ENCODE data around the gene LNPEP. TPM values are rescaled to one million over a fixed set of nuclear protein-coding genes. Genes with fewer than 3 reads are reported as not detected.

Gene LNPEP
- total and polyA plus RNA-seq, 2 experiments from 2014 or later, result 7.3 to 20.1 TPM

DNA sequence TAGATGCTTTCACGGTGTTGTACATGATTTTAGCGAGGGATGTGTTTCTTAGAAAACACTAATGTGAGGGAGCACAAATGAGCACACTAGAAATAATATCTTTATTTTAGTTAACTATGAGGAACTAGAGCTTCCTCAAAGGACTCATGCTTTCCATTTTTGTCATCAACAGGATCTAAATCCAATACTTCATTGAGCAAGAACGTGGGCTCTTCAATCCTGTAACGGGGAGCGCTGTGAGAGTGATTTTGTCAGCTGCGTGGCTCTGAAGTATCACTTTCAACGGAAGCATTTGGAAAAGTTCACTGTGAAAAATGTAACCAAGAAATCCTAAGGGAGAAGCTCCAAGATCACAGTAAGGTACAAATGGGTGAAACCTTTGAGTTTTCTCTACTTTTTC lies 113.3 kb downstream of the LNPEP start:
- in situ Hi-C loops (cut with MboI), result no loop called here

GRCh38 chr5:97056263-97056662 lies 120.4 kb downstream of the LNPEP start:
- Histone ChIP-seq H3F3A (ENCODE audit: insufficient read depth) (no peaks in the 10 kb centered on the region), H3K27ac (no peak overlapping the region), H3K36me3 (ENCODE audit: low read depth) (no peaks in the 10 kb centered on the region), H3K9me2 (ENCODE audit: insufficient read depth) (no peaks in the 10 kb centered on the region), H3K9ac (no peak overlapping the region), H2AFZ (no peak overlapping the region), H3K27me3 (replicated peaks; ENCODE audit: insufficient read depth) (peaks cover 50% of the 10 kb centered on the region), H3K9me3 (ENCODE audit: low read depth) (no peaks in the 10 kb centered on the region), H3K4me3 (no peak overlapping the region), H3K79me2 (ENCODE audit: insufficient read depth) (no peaks in the 10 kb centered on the region), H4K20me1 (ENCODE audit: insufficient read depth) (no peaks in the 10 kb centered on the region), H3K4me1 (ENCODE audit: insufficient read depth) (no peaks in the 10 kb centered on the region), H3K4me2 (ENCODE audit: unreplicated experiment) (no peak overlapping the region)
- in situ Hi-C loops (cut with MboI), result no loop called here
- 88 to 93% methylated on average over 1 of the region's 1 CpG for WGBS, 2 experiments (ENCODE audit: low coverage in 1 of 2, low lambda C conversion rate in 2 of 2, missing lambda C conversion rate in 2 of 2)
- no peak for TF ChIP-seq EZH2 (IDR thresholded peaks at IDR 0.05; ENCODE audit: insufficient read depth, poor library complexity, severe bottlenecking)
- no peak for TF ChIP-seq EZH2phosphoT487 (IDR thresholded peaks at IDR 0.05; ENCODE audit: insufficient read depth, low read depth)
- no peak for DNase-seq

More for the DNA sequence above, 113.3 kb downstream of the LNPEP start:
- Histone ChIP-seq H3K4me2 (ENCODE audit: unreplicated experiment) (no peak overlapping the region), H3K4me3 (no peak overlapping the region), H2AFZ (no peak overlapping the region), H3K27ac (no peak overlapping the region), H4K20me1 (ENCODE audit: insufficient read depth) (no peaks in the 10 kb centered on the region), H3F3A (ENCODE audit: insufficient read depth) (no peaks in the 10 kb centered on the region), H3K9me2 (ENCODE audit: insufficient read depth) (no peaks in the 10 kb centered on the region), H3K9me3 (ENCODE audit: low read depth) (no peaks in the 10 kb centered on the region), H3K79me2 (ENCODE audit: insufficient read depth) (no peaks in the 10 kb centered on the region), H3K36me3 (ENCODE audit: low read depth) (no peaks in the 10 kb centered on the region), H3K4me1 (ENCODE audit: insufficient read depth) (peaks cover 5% of the 10 kb centered on the region; the same call in 1 of the 2 replicates), H3K27me3 (replicated peaks; ENCODE audit: insufficient read depth) (peaks cover 33% of the 10 kb centered on the region; the same call in 1 of the 2 replicates), H3K9ac (no peak overlapping the region)
- TF ChIP-seq EZH2 (IDR thresholded peaks at IDR 0.05; ENCODE audit: insufficient read depth, poor library complexity, severe bottlenecking), result no peak
- TF ChIP-seq EZH2phosphoT487 (IDR thresholded peaks at IDR 0.05; ENCODE audit: insufficient read depth, low read depth), result no peak
- WGBS, 2 experiments (ENCODE audit: low coverage in 1 of 2, low lambda C conversion rate in 2 of 2, missing lambda C conversion rate in 2 of 2), result 79 to 81% methylated on average over 7 of the region's 7 CpGs
- DNase-seq, result no peak

DNA sequence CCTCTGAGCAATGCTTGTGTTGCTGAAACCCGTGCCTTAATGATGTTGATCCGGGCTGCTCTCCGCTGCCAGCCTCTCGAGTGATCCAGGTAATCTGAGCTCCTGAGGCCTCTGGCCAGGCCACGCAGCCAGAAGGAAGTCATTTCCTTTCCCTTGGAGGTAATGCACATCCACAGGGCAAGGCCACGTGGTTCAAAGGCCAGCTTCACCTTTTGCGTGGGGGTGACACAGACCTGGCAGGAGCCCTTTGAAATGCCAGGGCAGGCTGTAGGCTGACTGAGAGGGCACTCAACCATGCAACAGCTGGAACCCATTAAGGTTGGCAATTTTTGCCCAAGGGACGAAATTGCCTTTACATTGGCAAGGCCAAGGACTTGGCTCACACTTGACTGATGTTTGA lies 126.2 kb downstream of the LNPEP start:
- DNase-seq, result no peak
- Histone ChIP-seq H3K36me3 (ENCODE audit: low read depth) (no peaks in the 10 kb centered on the region), H3K9ac (no peak overlapping the region), H3K9me3 (ENCODE audit: low read depth) (no peaks in the 10 kb centered on the region), H3K4me3 (no peak overlapping the region), H2AFZ (no peak overlapping the region), H3K4me2 (ENCODE audit: unreplicated experiment) (no peak overlapping the region), H3K79me2 (ENCODE audit: insufficient read depth) (no peaks in the 10 kb centered on the region), H3K9me2 (ENCODE audit: insufficient read depth) (no peaks in the 10 kb centered on the region), H3K4me1 (ENCODE audit: insufficient read depth) (no peaks in the 10 kb centered on the region; the same call in 1 of the 2 replicates), H4K20me1 (ENCODE audit: insufficient read depth) (no peaks in the 10 kb centered on the region), H3K27ac (no peak overlapping the region), H3K27me3 (replicated peaks; ENCODE audit: insufficient read depth) (peaks cover 25% of the 10 kb centered on the region), H3F3A (ENCODE audit: insufficient read depth) (no peaks in the 10 kb centered on the region)
- WGBS, 2 experiments (ENCODE audit: low coverage in 1 of 2, low lambda C conversion rate in 2 of 2, missing lambda C conversion rate in 2 of 2), result 72 to 79% methylated on average over 8 of the region's 8 CpGs
- in situ Hi-C loops (cut with MboI), result no loop called here
- TF ChIP-seq EZH2 (IDR thresholded peaks at IDR 0.05; ENCODE audit: insufficient read depth, poor library complexity, severe bottlenecking) (no peak), EZH2phosphoT487 (IDR thresholded peaks at IDR 0.05; ENCODE audit: insufficient read depth, low read depth) (no peak)

- 26 to 32% methylated on average over 1 of the region's 1 CpG for WGBS, 2 experiments (ENCODE audit: low coverage in 1 of 2, low lambda C conversion rate in 2 of 2, missing lambda C conversion rate in 2 of 2)
- no peak for TF ChIP-seq EZH2 (IDR thresholded peaks at IDR 0.05; ENCODE audit: insufficient read depth, poor library complexity, severe bottlenecking)
- no peak for TF ChIP-seq EZH2phosphoT487 (IDR thresholded peaks at IDR 0.05; ENCODE audit: insufficient read depth, low read depth)
- no peak overlapping the region for H3K4me3 ChIP-seq
- H3K9me2 ChIP-seq (ENCODE audit: insufficient read depth), result no peaks in the 10 kb centered on the region
- in situ Hi-C loops (cut with MboI), result no loop called here
- no peak overlapping the region for H3K4me2 ChIP-seq (ENCODE audit: unreplicated experiment)
- H2AFZ ChIP-seq, result no peak overlapping the region
- H3K9ac ChIP-seq, result no peak overlapping the region
- H3K27ac ChIP-seq, result no peak overlapping the region
- H3K27me3 ChIP-seq (replicated peaks; ENCODE audit: insufficient read depth), result peaks cover 19% of the 10 kb centered on the region
- no peaks in the 10 kb centered on the region for H4K20me1 ChIP-seq (ENCODE audit: insufficient read depth)
- H3K79me2 ChIP-seq (ENCODE audit: insufficient read depth), result no peaks in the 10 kb centered on the region
- no peaks in the 10 kb centered on the region for H3F3A ChIP-seq (ENCODE audit: insufficient read depth)
- DNase-seq, result no peak
- H3K36me3 ChIP-seq (ENCODE audit: low read depth), result no peaks in the 10 kb centered on the region
- H3K9me3 ChIP-seq (ENCODE audit: low read depth), result no peaks in the 10 kb centered on the region
- no peaks in the 10 kb centered on the region; the same call in 1 of the 2 replicates for H3K4me1 ChIP-seq (ENCODE audit: insufficient read depth)
Measured at GRCh38 chr5:97063251-97063650, 127.4 kb downstream of the LNPEP start.

DNA sequence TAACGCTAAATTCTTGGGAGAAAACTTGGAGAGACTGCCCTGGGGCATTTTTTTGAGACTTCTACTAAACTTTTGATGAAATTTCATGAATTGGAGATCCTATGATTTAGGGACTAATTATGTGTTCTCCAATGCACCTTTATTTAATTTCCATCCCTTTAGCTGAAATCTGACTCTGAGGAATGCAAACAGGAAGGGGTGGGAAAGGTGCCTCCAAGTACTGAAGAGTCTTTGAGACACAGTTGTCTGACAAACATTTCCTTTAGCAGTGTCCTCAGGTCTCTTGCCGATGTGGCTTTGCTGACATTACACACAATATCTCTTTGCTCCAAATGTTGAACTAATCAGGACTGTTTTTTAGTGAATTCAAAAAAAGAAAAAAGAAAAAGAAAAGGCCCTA lies 129.6 kb downstream of the LNPEP start:
- WGBS, 2 experiments (ENCODE audit: low coverage in 1 of 2, low lambda C conversion rate in 2 of 2, missing lambda C conversion rate in 2 of 2), result 19 to 39% methylated on average over 2 of the region's 2 CpGs
- in situ Hi-C loops (cut with MboI), result no loop called here
- DNase-seq, result no peak

More for the DNA sequence above, 129.6 kb downstream of the LNPEP start:
- H3K36me3 ChIP-seq (ENCODE audit: low read depth), result no peaks in the 10 kb centered on the region
- no peak for TF ChIP-seq EZH2phosphoT487 (IDR thresholded peaks at IDR 0.05; ENCODE audit: insufficient read depth, low read depth)
- TF ChIP-seq EZH2 (IDR thresholded peaks at IDR 0.05; ENCODE audit: insufficient read depth, poor library complexity, severe bottlenecking), result no peak
- peaks cover 13% of the 10 kb centered on the region; the same call in 1 of the 2 replicates for H3K27me3 ChIP-seq (replicated peaks; ENCODE audit: insufficient read depth)
- no peak overlapping the region for H3K4me2 ChIP-seq (ENCODE audit: unreplicated experiment)
- H3K9ac ChIP-seq, result no peak overlapping the region
- peaks cover 3% of the 10 kb centered on the region; the same call in 1 of the 2 replicates for H3F3A ChIP-seq (ENCODE audit: insufficient read depth)
- H3K4me3 ChIP-seq, result no peak overlapping the region
- H3K27ac ChIP-seq, result no peak overlapping the region
- H3K79me2 ChIP-seq (ENCODE audit: insufficient read depth), result no peaks in the 10 kb centered on the region
- no peaks in the 10 kb centered on the region for H3K9me2 ChIP-seq (ENCODE audit: insufficient read depth)
- H3K9me3 ChIP-seq (ENCODE audit: low read depth), result no peaks in the 10 kb centered on the region
- no peaks in the 10 kb centered on the region for H4K20me1 ChIP-seq (ENCODE audit: insufficient read depth)
- H3K4me1 ChIP-seq (ENCODE audit: insufficient read depth), result no peaks in the 10 kb centered on the region; the same call in 1 of the 2 replicates
- H2AFZ ChIP-seq, result no peak overlapping the region

Data from GM23248 (cell line).